PC-3 (cell line): ENCODE data around the gene SPATC1L.

ENCODE experiments used
- CTCF ChIP-seq: fragments of 300-600 bp; sonication (generic); conservative IDR thresholded peaks from 2 replicates; pipeline ENCODE4 v1.5.1; 2017; ENCODE audit warnings: antibody characterized with exemption, low read depth, mild to moderate bottlenecking, low read length
- EZH2 ChIP-seq: fragments of 300-600 bp; sonication (generic); IDR thresholded peaks from one replicate; pipeline ENCODE4 v1.6.1; 2017; ENCODE audit warnings: antibody characterized with exemption, mild to moderate bottlenecking, low read length; ENCODE audit not compliant: unreplicated experiment

GRCh38 chr21:46210378-46211136 lies 26.3 kb upstream of the SPATC1L start:
- TF ChIP-seq CTCF, result peak; percentile 49; the same call in 1 of the 2 replicates
- TF ChIP-seq EZH2, result no peak
